ENCODE measurements around the gene LCE1B. TPM values are rescaled to one million over a fixed set of nuclear protein-coding genes. Genes with fewer than 3 reads are reported as not detected.

The LCE1B gene
- polyA plus RNA-seq, 1 donor (not counting 4 experiments of a cell fraction or from before 2014, with no cell fraction given): 0.34 TPM

DNA sequence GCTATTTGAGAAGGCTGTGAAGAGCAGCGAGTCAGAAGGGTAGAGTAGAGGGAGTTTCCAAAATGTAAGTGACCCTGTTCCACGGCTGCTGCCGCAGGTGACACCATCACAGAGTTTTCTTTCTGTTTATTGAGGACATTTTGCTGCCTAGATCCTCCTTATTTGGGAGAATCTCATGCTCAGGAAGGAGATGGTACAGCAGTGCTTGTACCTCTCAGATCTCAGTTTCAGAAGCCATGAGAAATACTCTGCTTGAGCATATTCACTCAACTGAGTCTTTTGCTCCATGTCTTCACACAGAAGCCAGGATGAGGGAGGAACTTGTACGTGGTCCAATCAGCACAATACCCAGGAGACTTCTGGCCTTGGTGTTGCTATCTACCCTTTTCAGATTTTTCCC, 49.6 kb downstream of the LCE1B start:
- H3K79me2 ChIP-seq (ENCODE audit: control insufficient read depth, insufficient read depth, low read length): no peaks in the 10 kb centered on the region
- H4K20me1 ChIP-seq (ENCODE audit: control insufficient read depth, extremely low read depth, insufficient read depth, low read length): no peaks in the 10 kb centered on the region
- TF ChIP-seq, protein P1, sequence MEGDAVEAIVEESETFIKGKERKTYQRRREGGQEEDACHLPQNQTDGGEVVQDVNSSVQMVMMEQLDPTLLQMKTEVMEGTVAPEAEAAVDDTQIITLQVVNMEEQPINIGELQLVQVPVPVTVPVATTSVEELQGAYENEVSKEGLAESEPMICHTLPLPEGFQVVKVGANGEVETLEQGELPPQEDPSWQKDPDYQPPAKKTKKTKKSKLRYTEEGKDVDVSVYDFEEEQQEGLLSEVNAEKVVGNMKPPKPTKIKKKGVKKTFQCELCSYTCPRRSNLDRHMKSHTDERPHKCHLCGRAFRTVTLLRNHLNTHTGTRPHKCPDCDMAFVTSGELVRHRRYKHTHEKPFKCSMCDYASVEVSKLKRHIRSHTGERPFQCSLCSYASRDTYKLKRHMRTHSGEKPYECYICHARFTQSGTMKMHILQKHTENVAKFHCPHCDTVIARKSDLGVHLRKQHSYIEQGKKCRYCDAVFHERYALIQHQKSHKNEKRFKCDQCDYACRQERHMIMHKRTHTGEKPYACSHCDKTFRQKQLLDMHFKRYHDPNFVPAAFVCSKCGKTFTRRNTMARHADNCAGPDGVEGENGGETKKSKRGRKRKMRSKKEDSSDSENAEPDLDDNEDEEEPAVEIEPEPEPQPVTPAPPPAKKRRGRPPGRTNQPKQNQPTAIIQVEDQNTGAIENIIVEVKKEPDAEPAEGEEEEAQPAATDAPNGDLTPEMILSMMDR (optimal IDR thresholded peaks at IDR 0.05 in 1 of 3, IDR thresholded peaks at IDR 0.05 in 1 of 3, conservative IDR thresholded peaks at IDR 0.05 in 1 of 3; ENCODE audit: extremely low read depth in 1 of 3, insufficient read depth in 2 of 3, low read length in 3 of 3): no peak
- TF ChIP-seq EZH2 (IDR thresholded peaks at IDR 0.05; ENCODE audit: low read length): no peak
- H3K9me1 ChIP-seq (ENCODE audit: control insufficient read depth, extremely low read depth, insufficient read depth, low read length): no peaks in the 10 kb centered on the region
- no peaks in the 10 kb centered on the region for H3K36me3 ChIP-seq (ENCODE audit: control insufficient read depth in 2 of 2, extremely low read depth in 1 of 2, insufficient read depth in 2 of 2, low read length in 2 of 2)
- H3K27me3 ChIP-seq (ENCODE audit: control insufficient read depth, extremely low read depth, insufficient read depth, low read length): no peaks in the 10 kb centered on the region
- no peak overlapping the region for H3K4me2 ChIP-seq (ENCODE audit: control insufficient read depth, extremely low read depth, insufficient read depth, low read depth, low read length)
- dilution Hi-C loops (cut with MboI; ENCODE audit: extremely low pct_ligation_motif_present, low sequenced_read_pairs): no loop called here
- no peak for FAIRE-seq
- no peak overlapping the region for H3K27ac ChIP-seq (ENCODE audit: control insufficient read depth, insufficient read depth, low read length)
- no peak overlapping the region for H3K4me3 ChIP-seq (ENCODE audit: control insufficient read depth in 2 of 3, extremely low read depth in 1 of 3, insufficient read depth in 2 of 3, low read depth in 1 of 3, low read length in 3 of 3)
- no peaks in the 10 kb centered on the region for H3K9me3 ChIP-seq (ENCODE audit: control insufficient read depth, low read depth, low read length)
- no peak for DNase-seq (ENCODE audit: low read depth, low spot score)
- H2AFZ ChIP-seq (ENCODE audit: control insufficient read depth, low read length): no peak overlapping the region
- H3K9ac ChIP-seq (ENCODE audit: control insufficient read depth, extremely low read depth, insufficient read depth, low read length): no peak overlapping the region
- peaks cover 8% of the 10 kb centered on the region for H3K4me1 ChIP-seq (ENCODE audit: control insufficient read depth, extremely low read depth, insufficient read depth, low read length)

Other genes starting within 250 kb of the LCE1B start
- gene LCE3E, start 245.2 kb upstream of the LCE1B start, polyA plus RNA-seq: 0.48 to 2.8 TPM (median 2.2 TPM) in 3 replicates
- gene LCE3D, start 231.5 kb upstream of the LCE1B start, polyA plus RNA-seq: 1.2 to 9.1 TPM (median 4.4 TPM) in 3 replicates
- 0.20 to 0.34 TPM in 2 of 3 replicates, not detected in the other for gene LCE3C, start 211.7 kb upstream of the LCE1B start, polyA plus RNA-seq
- gene LCE3B, start 198.2 kb upstream of the LCE1B start, polyA plus RNA-seq: not detected in 3 replicates
- not detected in 3 replicates for gene LCE3A, start 188.9 kb upstream of the LCE1B start, polyA plus RNA-seq
- not detected in 3 replicates for gene LCE2D, start 148.6 kb upstream of the LCE1B start, polyA plus RNA-seq
- gene LCE2C, start 136.7 kb upstream of the LCE1B start, polyA plus RNA-seq: 0.41 to 0.48 TPM in 2 of 3 replicates, not detected in the other
- 0.14 to 0.83 TPM (median 0.49 TPM) in 3 replicates for gene LCE2B, start 125.8 kb upstream of the LCE1B start, polyA plus RNA-seq
- 0.12 to 0.16 TPM in 2 of 3 replicates, not detected in the other for gene LCE2A, start 113.6 kb upstream of the LCE1B start, polyA plus RNA-seq
- not detected in 3 replicates for gene LCE4A, start 103.8 kb upstream of the LCE1B start, polyA plus RNA-seq
- gene KPRP, start 53.9 kb upstream of the LCE1B start, polyA plus RNA-seq: 0.82 to 2.0 TPM (median 0.90 TPM) in 3 replicates
- gene LCE1F, start 36.8 kb upstream of the LCE1B start, polyA plus RNA-seq: not detected in 3 replicates
- 0.59 to 1.0 TPM (median 0.86 TPM) in 3 replicates for gene LCE1E, start 25.7 kb upstream of the LCE1B start, polyA plus RNA-seq
- 0.33 TPM in 1 of 3 replicates, not detected in the others for gene LCE1D, start 15.2 kb upstream of the LCE1B start, polyA plus RNA-seq
- gene LCE1C, start 5.3 kb upstream of the LCE1B start, polyA plus RNA-seq: 1.8 TPM in 3 replicates
- gene LCE1A, start 15.5 kb downstream of the LCE1B start, polyA plus RNA-seq: 0.43 TPM in 1 of 3 replicates, not detected in the others
- 0.32 to 1.2 TPM (median 0.60 TPM) in 3 replicates for gene LCE6A, start 30.9 kb downstream of the LCE1B start, polyA plus RNA-seq
- gene LCE7A, start 48.0 kb downstream of the LCE1B start, polyA plus RNA-seq: not detected in 3 replicates
- gene SMCP, start 66.4 kb downstream of the LCE1B start, polyA plus RNA-seq: 0.08 to 0.53 TPM in 2 of 3 replicates, not detected in the other
- 61.1 to 231 TPM (median 89.2 TPM) in 3 replicates for gene IVL, start 96.6 kb downstream of the LCE1B start, polyA plus RNA-seq
- 0.12 to 0.35 TPM (median 0.30 TPM) in 3 replicates for gene SPRR5, start 135.2 kb downstream of the LCE1B start, polyA plus RNA-seq
- gene SPRR4, start 158.7 kb downstream of the LCE1B start, polyA plus RNA-seq: 1.7 to 4.8 TPM (median 1.9 TPM) in 3 replicates
- 5.5 to 35.0 TPM (median 18.0 TPM) in 3 replicates for gene SPRR1A, start 172.1 kb downstream of the LCE1B start, polyA plus RNA-seq
- 2.9 to 8.3 TPM (median 5.4 TPM) in 3 replicates for gene SPRR3, start 189.8 kb downstream of the LCE1B start, polyA plus RNA-seq
- gene SPRR1B, start 219.2 kb downstream of the LCE1B start, polyA plus RNA-seq: 253 to 503 TPM (median 436 TPM) in 3 replicates
- gene SPRR2D, start 229.1 kb downstream of the LCE1B start, polyA plus RNA-seq: 6.6 to 29.4 TPM (median 13.4 TPM) in 3 replicates
- 4.7 to 21.5 TPM (median 5.5 TPM) in 3 replicates for gene SPRR2A, start 245.5 kb downstream of the LCE1B start, polyA plus RNA-seq